IPS-NIHi11 (cell line): Measurements from ENCODE around the gene OTOGL.

Experiments
- DNase-seq: peaks from one replicate; pipeline ENCODE4 v3.0.0; 2012; ENCODE audit warnings: mixed read lengths, low spot score

OTOGL gene

DNA sequence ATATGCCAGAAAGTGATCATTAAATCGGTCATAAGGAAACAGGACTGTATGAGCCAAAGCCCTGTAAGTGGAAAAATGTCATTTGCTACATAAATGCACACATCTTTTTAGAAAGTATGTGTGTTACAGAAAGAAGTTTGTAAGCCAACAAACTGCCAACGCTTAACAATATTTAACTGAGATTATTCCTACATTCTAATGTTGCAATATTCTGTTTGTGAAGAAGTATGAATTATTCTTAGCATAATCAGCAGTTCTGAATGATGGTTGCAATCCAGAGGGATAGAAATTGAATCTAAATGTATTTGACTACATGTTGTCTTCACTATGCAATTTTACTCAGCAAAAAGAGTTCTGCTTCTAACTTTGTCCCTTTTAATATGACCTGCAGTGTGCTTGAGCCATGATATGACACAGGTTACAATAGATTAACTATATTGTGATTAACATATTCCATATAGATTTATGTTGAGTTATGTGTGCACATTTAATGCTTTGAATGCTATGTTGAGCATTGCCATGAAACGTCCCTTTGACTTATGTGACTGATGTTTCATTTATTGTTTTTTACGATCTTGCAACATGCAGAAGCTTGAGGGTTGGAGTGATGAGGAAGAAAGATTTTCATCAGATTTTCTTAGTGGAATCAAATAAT, 277.9 kb downstream of the OTOGL start:
- DNase-seq = no peak

DNA sequence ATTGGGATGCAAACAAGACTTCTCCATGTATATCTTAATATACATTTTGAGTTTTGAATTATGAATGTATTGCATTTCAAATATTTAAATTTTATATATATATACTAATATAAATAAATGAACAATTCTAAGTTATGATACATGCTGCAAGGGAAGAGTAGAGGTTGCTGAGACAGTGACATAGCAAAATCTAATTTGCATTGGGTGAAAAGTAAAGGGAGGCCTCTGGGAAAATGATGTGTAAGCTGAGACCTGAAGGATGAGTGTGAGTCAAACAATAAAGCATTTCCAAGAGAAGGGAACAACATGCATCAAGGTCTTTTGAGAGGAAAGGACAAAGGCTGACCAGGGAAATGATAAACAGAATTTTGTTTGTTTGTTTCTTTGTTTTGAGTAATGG, 281.8 kb downstream of the OTOGL start:
- DNase-seq = no peak

DNA sequence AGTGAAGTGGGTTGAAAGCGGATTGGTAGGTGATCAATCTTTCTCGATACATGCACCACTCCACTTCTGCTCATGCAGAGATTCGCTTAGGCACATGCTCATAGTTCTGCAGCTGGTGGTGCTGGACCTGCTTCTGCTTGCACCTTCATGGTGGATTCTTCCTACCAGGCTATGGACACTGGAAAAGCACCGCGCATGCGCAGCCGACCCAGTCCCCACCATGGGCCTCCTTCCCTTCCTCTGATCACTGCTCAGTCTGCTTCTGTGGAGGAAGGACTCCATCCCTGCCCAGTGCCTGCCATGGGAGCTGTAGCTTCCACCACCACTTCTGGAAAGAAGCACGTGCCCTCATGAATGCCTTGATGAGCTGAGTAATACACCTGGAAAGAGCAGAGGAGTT, 282.9 kb downstream of the OTOGL start:
- no peak for DNase-seq

GRCh38 chr12:80400571-80400991, 301.2 kb downstream of the OTOGL start:
- peak; percentile 17 for DNase-seq

- no peak for DNase-seq
Measured at GRCh38 chr12:80401191-80401590, 301.9 kb downstream of the OTOGL start.

- DNase-seq = no peak
Measured at GRCh38 chr12:80404629-80405028, 305.3 kb downstream of the OTOGL start.

DNA sequence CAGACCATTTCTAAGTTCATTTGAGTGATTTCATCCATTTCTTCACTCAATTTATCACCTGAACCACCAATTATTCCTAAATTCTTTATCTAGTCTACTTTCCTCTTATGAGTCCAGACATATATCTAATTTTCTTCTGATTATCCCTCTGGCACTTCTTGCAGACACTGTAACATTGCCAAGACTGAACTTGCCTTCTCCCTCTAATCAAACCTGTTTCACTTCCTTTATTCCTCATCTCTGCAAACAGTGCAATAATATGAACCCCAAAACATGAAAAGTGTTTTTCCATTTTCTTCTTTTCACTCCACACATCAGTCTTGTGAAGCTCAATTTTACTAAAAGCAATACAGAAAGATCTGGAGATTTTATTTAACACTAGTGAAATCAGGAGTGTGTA, 306.9 kb downstream of the OTOGL start:
- no peak for DNase-seq

- no peak for DNase-seq
Measured at GRCh38 chr12:80411787-80412186, 312.4 kb downstream of the OTOGL start.

GRCh38 chr12:80412343-80412953, 313.1 kb downstream of the OTOGL start:
- peak; percentile 27 for DNase-seq

DNA sequence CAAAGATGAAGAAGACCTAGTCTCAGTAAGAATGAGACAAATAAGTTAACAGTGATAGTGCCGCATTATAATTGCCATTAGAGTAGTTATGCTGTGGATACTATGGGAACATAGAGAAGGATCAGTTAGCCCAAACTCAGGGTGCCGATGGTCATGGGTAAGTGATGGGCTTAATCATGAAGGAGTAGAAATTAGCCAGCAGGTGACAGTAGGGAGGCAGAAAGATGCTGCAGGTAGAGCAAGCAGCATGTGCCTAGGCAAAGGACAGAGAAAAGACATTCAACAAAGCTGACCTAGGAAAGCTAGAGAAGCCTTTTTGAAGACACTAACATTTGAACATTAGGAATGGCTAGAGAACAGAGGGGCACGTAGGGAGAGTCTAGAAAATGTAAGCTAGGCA, 314.1 kb downstream of the OTOGL start:
- no peak for DNase-seq

- DNase-seq = no peak
Measured at GRCh38 chr12:80415466-80415865, 316.1 kb downstream of the OTOGL start.

DNA sequence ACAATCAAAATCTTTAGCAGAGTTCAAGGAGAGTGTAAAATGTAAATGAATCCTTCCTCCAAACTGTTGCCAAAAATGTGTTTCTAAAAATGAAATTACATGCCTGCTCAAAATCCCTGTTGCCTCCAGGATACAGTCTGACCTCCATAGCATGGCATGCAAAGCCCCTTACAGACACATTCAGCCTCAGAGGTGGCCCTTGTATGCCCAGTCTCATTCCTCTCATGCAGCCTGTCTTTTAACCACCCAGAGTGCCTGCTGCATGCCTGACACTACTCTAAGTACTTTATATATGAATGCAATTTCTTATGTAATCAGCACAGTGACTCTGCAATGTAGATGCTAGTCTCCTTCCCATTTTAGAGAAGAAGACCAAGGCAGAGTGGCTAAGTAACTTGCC, 320.3 kb downstream of the OTOGL start:
- DNase-seq = no peak

DNA sequence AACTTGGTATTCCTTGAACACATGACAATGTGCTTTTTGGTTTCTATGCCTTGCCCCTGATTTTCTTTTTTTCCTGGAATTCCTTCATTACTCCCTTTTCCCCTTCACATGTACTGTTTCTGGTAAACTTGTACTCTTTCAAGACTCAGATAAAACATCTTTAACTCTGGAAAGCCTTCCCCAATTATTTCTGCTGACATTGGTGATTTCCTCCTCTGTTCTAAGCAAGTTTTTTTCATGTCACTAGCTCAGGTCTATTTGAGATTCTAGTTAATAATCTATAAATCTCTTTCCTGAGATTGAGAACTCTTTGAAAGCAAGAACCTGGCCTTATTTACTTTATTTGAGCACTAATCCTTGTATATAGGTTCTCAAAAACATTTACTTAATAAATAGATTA, 320.7 kb downstream of the OTOGL start:
- DNase-seq = no peak

- DNase-seq = no peak
Measured at GRCh38 chr12:80422550-80422949, 323.2 kb downstream of the OTOGL start.
